ENCODE data around the gene ALDH3A2.

Gene ALDH3A2

DNA sequence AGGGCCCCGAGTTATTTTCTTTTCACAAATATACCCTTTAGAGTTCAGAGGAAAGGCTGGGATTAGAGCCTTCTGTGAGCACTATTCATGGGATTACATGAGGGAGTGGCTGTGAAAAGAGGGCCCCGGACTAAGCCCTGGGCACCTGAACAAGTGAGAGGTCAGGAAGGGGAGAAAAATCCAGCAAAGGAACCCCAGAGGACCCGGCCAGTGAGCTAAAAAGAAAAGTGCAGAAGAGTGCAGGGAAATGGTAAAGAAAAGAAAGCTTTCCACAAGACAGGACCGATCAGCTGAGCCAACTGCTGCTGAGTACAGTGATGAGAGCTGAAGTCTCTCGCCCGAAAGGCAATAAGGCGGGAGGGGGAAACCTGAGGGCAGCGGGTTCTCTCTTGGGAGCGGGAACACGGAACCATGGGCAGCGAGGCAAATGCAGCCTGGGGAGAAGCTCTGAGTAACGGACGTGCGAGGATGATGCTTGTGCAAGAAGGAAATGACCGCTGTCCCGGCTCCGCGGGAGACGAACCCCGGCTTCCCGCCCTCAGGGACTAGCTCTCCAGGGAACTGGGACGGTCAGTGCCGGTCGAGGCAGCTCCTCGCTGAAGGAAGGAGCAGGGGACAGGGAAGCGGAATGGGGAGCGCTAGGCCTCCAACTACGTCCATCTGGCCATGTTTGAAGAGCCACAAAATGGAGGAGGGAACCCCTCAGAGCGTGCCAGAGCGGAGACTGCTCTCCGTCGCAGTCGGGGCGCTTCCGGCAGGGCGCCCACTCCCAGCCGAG, 665 bp upstream of the ALDH3A2 start (continued):
- TF ChIP-seq, protein P1, sequence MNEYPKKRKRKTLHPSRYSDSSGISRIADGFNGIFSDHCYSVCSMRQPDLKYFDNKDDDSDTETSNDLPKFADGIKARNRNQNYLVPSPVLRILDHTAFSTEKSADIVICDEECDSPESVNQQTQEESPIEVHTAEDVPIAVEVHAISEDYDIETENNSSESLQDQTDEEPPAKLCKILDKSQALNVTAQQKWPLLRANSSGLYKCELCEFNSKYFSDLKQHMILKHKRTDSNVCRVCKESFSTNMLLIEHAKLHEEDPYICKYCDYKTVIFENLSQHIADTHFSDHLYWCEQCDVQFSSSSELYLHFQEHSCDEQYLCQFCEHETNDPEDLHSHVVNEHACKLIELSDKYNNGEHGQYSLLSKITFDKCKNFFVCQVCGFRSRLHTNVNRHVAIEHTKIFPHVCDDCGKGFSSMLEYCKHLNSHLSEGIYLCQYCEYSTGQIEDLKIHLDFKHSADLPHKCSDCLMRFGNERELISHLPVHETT (tag by site-specific recombination; IDR thresholded peaks at IDR 0.05): peak; percentile 77
- TF ChIP-seq ZFP69B (tag by site-specific recombination; IDR thresholded peaks at IDR 0.05) (peak; percentile 45), HOXC10 (CRISPR knock-in tag; IDR thresholded peaks at IDR 0.05) (no peak), ZNF23 (tag by site-specific recombination; IDR thresholded peaks at IDR 0.05; ENCODE audit: borderline replicate concordance) (no peak), TCF7L2 (IDR thresholded peaks at IDR 0.05; ENCODE audit: borderline replicate concordance, low read depth, low read length) (no peak), SCRT2 (tag by site-specific recombination; IDR thresholded peaks at IDR 0.05) (no peak), ZSCAN30 (tag by site-specific recombination; IDR thresholded peaks at IDR 0.05) (peak; percentile 85; the same call in 1 of the 2 replicates), ZNF76 (tag by site-specific recombination; IDR thresholded peaks at IDR 0.05; ENCODE audit: borderline replicate concordance, low read depth) (peak; percentile 96), ZNF792 (tag by site-specific recombination; IDR thresholded peaks at IDR 0.05) (no peak), ZNF174 (tag by site-specific recombination; IDR thresholded peaks at IDR 0.05) (no peak), ZNF335 (tag by site-specific recombination; conservative IDR thresholded peaks at IDR 0.05) (peak; percentile 78; the same call in 1 of the 2 replicates), ZNF274 (IDR thresholded peaks at IDR 0.05; ENCODE audit: low read length) (no peak), ZNF274 (tag by site-specific recombination; IDR thresholded peaks at IDR 0.05; ENCODE audit: borderline replicate concordance) (no peak), ZNF394 (tag by site-specific recombination; IDR thresholded peaks at IDR 0.05; ENCODE audit: borderline replicate concordance) (peak; percentile 93), ZBTB17 (tag by site-specific recombination; IDR thresholded peaks at IDR 0.05) (peak; percentile 66), ZXDB (tag by site-specific recombination; IDR thresholded peaks at IDR 0.05) (peak; percentile 72; the same call in 1 of the 2 replicates), KLF8 (tag by site-specific recombination; IDR thresholded peaks at IDR 0.05) (no peak; the same call in 1 of the 2 replicates), ZNF133 (tag by site-specific recombination; IDR thresholded peaks at IDR 0.05) (no peak), ZFHX2 (tag by site-specific recombination; conservative IDR thresholded peaks at IDR 0.05) (no peak), ZNF830 (tag by site-specific recombination; IDR thresholded peaks at IDR 0.05; ENCODE audit: low read depth) (no peak), ZNF184 (tag by site-specific recombination; IDR thresholded peaks at IDR 0.05) (0 out of 2 replicates have a peak, but pooled peaks have one; percentile 29)
- TF ChIP-seq, protein P2, sequence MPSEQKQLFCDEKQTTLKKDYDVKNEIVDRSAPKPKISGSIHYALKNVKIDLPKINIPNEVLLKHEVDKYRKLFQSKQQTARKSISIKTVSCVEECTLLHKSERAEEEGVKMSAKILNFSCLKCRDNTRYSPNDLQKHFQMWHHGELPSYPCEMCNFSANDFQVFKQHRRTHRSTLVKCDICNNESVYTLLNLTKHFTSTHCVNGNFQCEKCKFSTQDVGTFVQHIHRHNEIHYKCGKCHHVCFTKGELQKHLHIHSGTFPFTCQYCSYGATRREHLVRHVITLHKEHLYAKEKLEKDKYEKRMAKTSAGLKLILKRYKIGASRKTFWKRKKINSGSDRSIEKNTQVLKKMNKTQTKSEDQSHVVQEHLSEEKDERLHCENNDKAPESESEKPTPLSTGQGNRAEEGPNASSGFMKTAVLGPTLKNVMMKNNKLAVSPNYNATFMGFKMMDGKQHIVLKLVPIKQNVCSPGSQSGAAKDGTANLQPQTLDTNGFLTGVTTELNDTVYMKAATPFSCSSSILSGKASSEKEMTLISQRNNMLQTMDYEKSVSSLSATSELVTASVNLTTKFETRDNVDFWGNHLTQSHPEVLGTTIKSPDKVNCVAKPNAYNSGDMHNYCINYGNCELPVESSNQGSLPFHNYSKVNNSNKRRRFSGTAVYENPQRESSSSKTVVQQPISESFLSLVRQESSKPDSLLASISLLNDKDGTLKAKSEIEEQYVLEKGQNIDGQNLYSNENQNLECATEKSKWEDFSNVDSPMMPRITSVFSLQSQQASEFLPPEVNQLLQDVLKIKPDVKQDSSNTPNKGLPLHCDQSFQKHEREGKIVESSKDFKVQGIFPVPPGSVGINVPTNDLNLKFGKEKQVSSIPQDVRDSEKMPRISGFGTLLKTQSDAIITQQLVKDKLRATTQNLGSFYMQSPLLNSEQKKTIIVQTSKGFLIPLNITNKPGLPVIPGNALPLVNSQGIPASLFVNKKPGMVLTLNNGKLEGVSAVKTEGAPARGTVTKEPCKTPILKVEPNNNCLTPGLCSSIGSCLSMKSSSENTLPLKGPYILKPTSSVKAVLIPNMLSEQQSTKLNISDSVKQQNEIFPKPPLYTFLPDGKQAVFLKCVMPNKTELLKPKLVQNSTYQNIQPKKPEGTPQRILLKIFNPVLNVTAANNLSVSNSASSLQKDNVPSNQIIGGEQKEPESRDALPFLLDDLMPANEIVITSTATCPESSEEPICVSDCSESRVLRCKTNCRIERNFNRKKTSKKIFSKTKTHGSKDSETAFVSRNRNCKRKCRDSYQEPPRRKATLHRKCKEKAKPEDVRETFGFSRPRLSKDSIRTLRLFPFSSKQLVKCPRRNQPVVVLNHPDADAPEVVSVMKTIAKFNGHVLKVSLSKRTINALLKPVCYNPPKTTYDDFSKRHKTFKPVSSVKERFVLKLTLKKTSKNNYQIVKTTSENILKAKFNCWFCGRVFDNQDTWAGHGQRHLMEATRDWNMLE (tag by site-specific recombination; conservative IDR thresholded peaks at IDR 0.05; ENCODE audit: low read depth): 0 out of 2 replicates have a peak, but pooled peaks have one; percentile 22
- TF ChIP-seq, protein P3, sequence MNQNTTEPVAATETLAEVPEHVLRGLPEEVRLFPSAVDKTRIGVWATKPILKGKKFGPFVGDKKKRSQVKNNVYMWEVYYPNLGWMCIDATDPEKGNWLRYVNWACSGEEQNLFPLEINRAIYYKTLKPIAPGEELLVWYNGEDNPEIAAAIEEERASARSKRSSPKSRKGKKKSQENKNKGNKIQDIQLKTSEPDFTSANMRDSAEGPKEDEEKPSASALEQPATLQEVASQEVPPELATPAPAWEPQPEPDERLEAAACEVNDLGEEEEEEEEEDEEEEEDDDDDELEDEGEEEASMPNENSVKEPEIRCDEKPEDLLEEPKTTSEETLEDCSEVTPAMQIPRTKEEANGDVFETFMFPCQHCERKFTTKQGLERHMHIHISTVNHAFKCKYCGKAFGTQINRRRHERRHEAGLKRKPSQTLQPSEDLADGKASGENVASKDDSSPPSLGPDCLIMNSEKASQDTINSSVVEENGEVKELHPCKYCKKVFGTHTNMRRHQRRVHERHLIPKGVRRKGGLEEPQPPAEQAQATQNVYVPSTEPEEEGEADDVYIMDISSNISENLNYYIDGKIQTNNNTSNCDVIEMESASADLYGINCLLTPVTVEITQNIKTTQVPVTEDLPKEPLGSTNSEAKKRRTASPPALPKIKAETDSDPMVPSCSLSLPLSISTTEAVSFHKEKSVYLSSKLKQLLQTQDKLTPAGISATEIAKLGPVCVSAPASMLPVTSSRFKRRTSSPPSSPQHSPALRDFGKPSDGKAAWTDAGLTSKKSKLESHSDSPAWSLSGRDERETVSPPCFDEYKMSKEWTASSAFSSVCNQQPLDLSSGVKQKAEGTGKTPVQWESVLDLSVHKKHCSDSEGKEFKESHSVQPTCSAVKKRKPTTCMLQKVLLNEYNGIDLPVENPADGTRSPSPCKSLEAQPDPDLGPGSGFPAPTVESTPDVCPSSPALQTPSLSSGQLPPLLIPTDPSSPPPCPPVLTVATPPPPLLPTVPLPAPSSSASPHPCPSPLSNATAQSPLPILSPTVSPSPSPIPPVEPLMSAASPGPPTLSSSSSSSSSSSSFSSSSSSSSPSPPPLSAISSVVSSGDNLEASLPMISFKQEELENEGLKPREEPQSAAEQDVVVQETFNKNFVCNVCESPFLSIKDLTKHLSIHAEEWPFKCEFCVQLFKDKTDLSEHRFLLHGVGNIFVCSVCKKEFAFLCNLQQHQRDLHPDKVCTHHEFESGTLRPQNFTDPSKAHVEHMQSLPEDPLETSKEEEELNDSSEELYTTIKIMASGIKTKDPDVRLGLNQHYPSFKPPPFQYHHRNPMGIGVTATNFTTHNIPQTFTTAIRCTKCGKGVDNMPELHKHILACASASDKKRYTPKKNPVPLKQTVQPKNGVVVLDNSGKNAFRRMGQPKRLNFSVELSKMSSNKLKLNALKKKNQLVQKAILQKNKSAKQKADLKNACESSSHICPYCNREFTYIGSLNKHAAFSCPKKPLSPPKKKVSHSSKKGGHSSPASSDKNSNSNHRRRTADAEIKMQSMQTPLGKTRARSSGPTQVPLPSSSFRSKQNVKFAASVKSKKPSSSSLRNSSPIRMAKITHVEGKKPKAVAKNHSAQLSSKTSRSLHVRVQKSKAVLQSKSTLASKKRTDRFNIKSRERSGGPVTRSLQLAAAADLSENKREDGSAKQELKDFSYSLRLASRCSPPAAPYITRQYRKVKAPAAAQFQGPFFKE (tag by site-specific recombination; IDR thresholded peaks at IDR 0.05; ENCODE audit: borderline replicate concordance): no peak
- TF ChIP-seq, protein P4, sequence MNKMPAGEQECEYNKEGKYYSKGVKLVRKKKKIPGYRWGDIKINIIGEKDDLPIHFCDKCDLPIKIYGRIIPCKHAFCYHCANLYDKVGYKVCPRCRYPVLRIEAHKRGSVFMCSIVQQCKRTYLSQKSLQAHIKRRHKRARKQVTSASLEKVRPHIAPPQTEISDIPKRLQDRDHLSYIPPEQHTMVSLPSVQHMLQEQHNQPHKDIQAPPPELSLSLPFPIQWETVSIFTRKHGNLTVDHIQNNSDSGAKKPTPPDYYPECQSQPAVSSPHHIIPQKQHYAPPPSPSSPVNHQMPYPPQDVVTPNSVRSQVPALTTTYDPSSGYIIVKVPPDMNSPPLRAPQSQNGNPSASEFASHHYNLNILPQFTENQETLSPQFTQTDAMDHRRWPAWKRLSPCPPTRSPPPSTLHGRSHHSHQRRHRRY (tag by site-specific recombination; IDR thresholded peaks at IDR 0.05): no peak
